Sigmoid colon (tissue), 7 donors: Measurements from ENCODE around the gene PLBD1. TPM values are rescaled to one million over a fixed set of nuclear protein-coding genes. Genes with fewer than 3 reads are reported as not detected.

ENCODE experiments used
- DNase-seq: peaks from one replicate; pipeline ENCODE4 v3.0.0-alpha.2; 2019
- H3K27ac ChIP-seq, 4 donors: fragments of 200-600 bp; sonication (generic); one replicate each; pipeline ENCODE4 v1.5.1; 2016 to 2019; ENCODE audit warnings: mild to moderate bottlenecking in 1 of 4
- H3K27me3 ChIP-seq, 3 donors: fragments of 200-600 bp; sonication (generic); one replicate each; pipeline ENCODE4 v1.5.1; 2019; ENCODE audit warnings: mild to moderate bottlenecking in 1 of 3
- H3K36me3 ChIP-seq, 4 donors: fragments of 200-600 bp; sonication (generic); one replicate each; pipeline ENCODE4 v1.5.1; 2016 to 2019
- H3K4me1 ChIP-seq, 4 donors: fragments of 200-600 bp; sonication (generic); one replicate each; pipeline ENCODE4 v1.5.1; 2017 to 2019
- H3K4me3 ChIP-seq, 4 donors: fragments of 200-600 bp; sonication (generic); one replicate each; pipeline ENCODE4 v1.5.1; 2017 to 2019; ENCODE audit warnings: mild to moderate bottlenecking in 2 of 4, moderate library complexity in 1 of 4
- H3K9me3 ChIP-seq, 4 donors: fragments of 200-600 bp in 3 of 4; sonication (generic) in 3 of 4; one replicate each; pipeline versions ENCODE4 v1.5.1 to v1.6.1; 2013 to 2019
- CTCF ChIP-seq, 4 experiments: fragments of 450-650 bp in 3 of 4; fragments of 200-600 bp in 1 of 4; IDR thresholded peaks; one replicate each; pipeline ENCODE4 v1.5.1; 2016 to 2019; ENCODE audit warnings: antibody characterized with exemption in 4 of 4, mild to moderate bottlenecking in 3 of 4, moderate library complexity in 2 of 4
- EP300 ChIP-seq, 4 donors: sonication (generic); formaldehyde crosslinking; IDR thresholded peaks; one replicate each; pipeline ENCODE4 v1.6.1; 2017; ENCODE audit warnings: antibody characterized with exemption in 4 of 4
- POLR2A ChIP-seq, 2 donors: fragments of 450-650 bp; IDR thresholded peaks; one replicate each; pipeline ENCODE4 v1.6.1; 2016; ENCODE audit warnings: antibody characterized with exemption in 2 of 2, mild to moderate bottlenecking in 2 of 2, moderate library complexity in 2 of 2
- POLR2AphosphoS5 ChIP-seq, 4 donors: sonication (generic); formaldehyde crosslinking; IDR thresholded peaks; one replicate each; pipeline ENCODE4 v1.6.1; 2017; ENCODE audit warnings: antibody characterized with exemption in 4 of 4
- WGBS, 2 donors: extraction: QIAGEN DNeasy Blood & Tissue Kit; methylation state at CpG; one replicate each; pipeline ENCODE4 v1.1.7; 2013; 5-methylcytosine and 5-hydroxymethylcytosine counted together
- intact Hi-C: fragments of 100-400 bp; cut with DNase I; formaldehyde crosslinking; loops from one replicate; pipeline ENCODE4 v1.15.1; 2023
- polyA plus RNA-seq, 3 donors: library from polyadenylated mRNA; stranded (reverse); fragments of 200-250 nt; gene quantifications; one replicate each; pipeline ENCODE4 v1.2.3, GENCODE V29; 2013
- total RNA-seq, 4 donors: library from RNA; depleted of rRNA; stranded (reverse); fragments of >200 nt; gene quantifications; one replicate each; pipeline ENCODE4 v1.1.0, GENCODE V29; 2016
- donor health status: healthy with polysubstance abuse.
- donor health status: Bipolar disorder and iron deficiency.
- donor health status: healthy.

The PLBD1 gene
- total and polyA plus RNA-seq, 7 donors = 8.7 to 24.4 (median 15.6) TPM

GRCh38 chr12:14573118-14573517, 5.4 kb upstream of the PLBD1 start:
- DNase-seq = no peak
- intact Hi-C loops = no loop called here
- no peak overlapping the region for H3K27ac ChIP-seq

GRCh38 chr12:14572401-14572800, 4.7 kb upstream of the PLBD1 start:
- intact Hi-C loops = no loop called here
- no peak overlapping the region for H3K27ac ChIP-seq
- TF ChIP-seq POLR2A (IDR thresholded peaks at IDR 0.05) (no peak), POLR2AphosphoS5 (IDR thresholded peaks at IDR 0.05) (no peak), EP300 (IDR thresholded peaks at IDR 0.05) (no peak), CTCF (IDR thresholded peaks at IDR 0.05) (no peak)
- no peaks in the 10 kb centered on the region for H3K9me3 ChIP-seq
- H3K4me3 ChIP-seq = no peak overlapping the region
- H3K4me1 ChIP-seq = peaks cover 0 to 12% (median 9%) of the 10 kb centered on the region in 4 donors
- 80 to 83% methylated on average over 4 of the region's 4 CpGs for WGBS, 2 donors
- H3K36me3 ChIP-seq = no peaks in the 10 kb centered on the region
- DNase-seq = no peak
- no peaks in the 10 kb centered on the region for H3K27me3 ChIP-seq

More at GRCh38 chr12:14573118-14573517, 5.4 kb upstream of the PLBD1 start:
- TF ChIP-seq POLR2AphosphoS5 (IDR thresholded peaks at IDR 0.05) (no peak), CTCF (IDR thresholded peaks at IDR 0.05) (no peak), EP300 (IDR thresholded peaks at IDR 0.05) (no peak), POLR2A (IDR thresholded peaks at IDR 0.05) (no peak)
- no peaks in the 10 kb centered on the region for H3K9me3 ChIP-seq
- H3K36me3 ChIP-seq = no peaks in the 10 kb centered on the region
- H3K27me3 ChIP-seq = no peaks in the 10 kb centered on the region
- 85 to 88% methylated on average over 5 of the region's 5 CpGs for WGBS, 2 donors
- no peak overlapping the region for H3K4me3 ChIP-seq
- peaks cover 0 to 6% (median 4%) of the 10 kb centered on the region in 4 donors for H3K4me1 ChIP-seq

GRCh38 chr12:14571779-14572178, 4.1 kb upstream of the PLBD1 start:
- 85 to 97% methylated on average over 3 of the region's 3 CpGs for WGBS, 2 donors
- intact Hi-C loops = no loop called here
- no peaks in the 10 kb centered on the region for H3K9me3 ChIP-seq
- TF ChIP-seq CTCF (IDR thresholded peaks at IDR 0.05) (no peak), EP300 (IDR thresholded peaks at IDR 0.05) (no peak), POLR2AphosphoS5 (IDR thresholded peaks at IDR 0.05) (no peak), POLR2A (IDR thresholded peaks at IDR 0.05) (no peak)
- H3K4me1 ChIP-seq = peaks cover 0 to 13% (median 10%) of the 10 kb centered on the region in 4 donors
- no peaks in the 10 kb centered on the region for H3K36me3 ChIP-seq
- DNase-seq = no peak
- H3K4me3 ChIP-seq = no peak overlapping the region
- H3K27ac ChIP-seq = no peak overlapping the region
- no peaks in the 10 kb centered on the region for H3K27me3 ChIP-seq

GRCh38 chr12:14570231-14570630, 2.5 kb upstream of the PLBD1 start:
- Histone ChIP-seq H3K9me3 (no peaks in the 10 kb centered on the region), H3K27me3 (no peaks in the 10 kb centered on the region), H3K36me3 (no peaks in the 10 kb centered on the region), H3K4me1 (peaks cover 0 to 14% (median 10%) of the 10 kb centered on the region in 4 donors), H3K27ac (no peak overlapping the region), H3K4me3 (no peak overlapping the region)
- intact Hi-C loops = no loop called here
- TF ChIP-seq CTCF (IDR thresholded peaks at IDR 0.05) (no peak), POLR2AphosphoS5 (IDR thresholded peaks at IDR 0.05) (no peak), POLR2A (IDR thresholded peaks at IDR 0.05) (no peak), EP300 (IDR thresholded peaks at IDR 0.05) (no peak)
- no peak for DNase-seq
- WGBS, 2 donors = 100% methylated on average over 1 of the region's 1 CpG

- DNase-seq = no peak
- Histone ChIP-seq H3K4me1 (peaks cover 0 to 14% (median 10%) of the 10 kb centered on the region in 4 donors), H3K27ac (no peak overlapping the region), H3K9me3 (no peaks in the 10 kb centered on the region), H3K27me3 (no peaks in the 10 kb centered on the region), H3K4me3 (no peak overlapping the region), H3K36me3 (no peaks in the 10 kb centered on the region)
- 79 to 87% methylated on average over 2 of the region's 2 CpGs for WGBS, 2 donors
- TF ChIP-seq CTCF (IDR thresholded peaks at IDR 0.05) (no peak), EP300 (IDR thresholded peaks at IDR 0.05) (no peak), POLR2A (IDR thresholded peaks at IDR 0.05) (no peak), POLR2AphosphoS5 (IDR thresholded peaks at IDR 0.05) (no peak)
- intact Hi-C loops = no loop called here
These were observed 3.2 kb downstream of the PLBD1 start for GRCh38 chr12:14564336-14564959.
